ENCODE measurements around the gene SIPA1L3.

SIPA1L3 gene

GRCh38 chr19:37950471-37951175 lies 43.6 kb downstream of the SIPA1L3 start:
- no peak for DNase-seq

GRCh38 chr19:37951816-37952210 lies 44.8 kb downstream of the SIPA1L3 start:
- no peak for DNase-seq

- DNase-seq: no peak
Measured at GRCh38 chr19:37953171-37953917, 46.3 kb downstream of the SIPA1L3 start.

- DNase-seq: no peak
Measured at GRCh38 chr19:37953918-37954303, 46.9 kb downstream of the SIPA1L3 start.

GRCh38 chr19:37954421-37954874 lies 47.4 kb downstream of the SIPA1L3 start:
- DNase-seq: no peak

- DNase-seq: no peak
Measured at GRCh38 chr19:37955986-37956385, 49.0 kb downstream of the SIPA1L3 start.

- no peak for DNase-seq
Measured at GRCh38 chr19:37957176-37957575, 50.2 kb downstream of the SIPA1L3 start.

GRCh38 chr19:37959665-37960114 lies 52.7 kb downstream of the SIPA1L3 start:
- no peak for DNase-seq

GRCh38 chr19:37961198-37961597 lies 54.2 kb downstream of the SIPA1L3 start:
- no peak for DNase-seq

- DNase-seq: no peak
Measured at GRCh38 chr19:37963190-37963936, 56.4 kb downstream of the SIPA1L3 start.

GRCh38 chr19:37964109-37964508 lies 57.1 kb downstream of the SIPA1L3 start:
- no peak for DNase-seq

- DNase-seq: no peak
Measured at GRCh38 chr19:37966211-37966661, 59.2 kb downstream of the SIPA1L3 start.

GRCh38 chr19:37966662-37967231 lies 59.7 kb downstream of the SIPA1L3 start:
- no peak for DNase-seq

GRCh38 chr19:37969695-37970094 lies 62.7 kb downstream of the SIPA1L3 start:
- no peak for DNase-seq

- no peak for DNase-seq
Measured at GRCh38 chr19:37970699-37971098, 63.7 kb downstream of the SIPA1L3 start.

- no peak for DNase-seq
Measured at GRCh38 chr19:37972803-37973202, 65.8 kb downstream of the SIPA1L3 start.

- no peak for DNase-seq
Measured at GRCh38 chr19:37973666-37974065, 66.7 kb downstream of the SIPA1L3 start.

GRCh38 chr19:37975071-37975470 lies 68.1 kb downstream of the SIPA1L3 start:
- DNase-seq: no peak

- DNase-seq: no peak
Measured at GRCh38 chr19:37975596-37976515, 68.8 kb downstream of the SIPA1L3 start.

GRCh38 chr19:37977391-37977790 lies 70.4 kb downstream of the SIPA1L3 start:
- no peak for DNase-seq

- no peak for DNase-seq
Measured at GRCh38 chr19:37977992-37978391, 71.0 kb downstream of the SIPA1L3 start.

- DNase-seq: no peak
Measured at GRCh38 chr19:37979547-37980082, 72.6 kb downstream of the SIPA1L3 start.
